CD14-positive monocyte (primary cell): ENCODE results near the gene KCNN2. TPM values are rescaled to one million over a fixed set of nuclear protein-coding genes. Genes with fewer than 3 reads are reported as not detected.
A peak's percentile ranks its signal among the peaks of the same experiment; 100 is the strongest.

Experiments used
- DNase-seq, 3 donors: peaks; one replicate each; pipeline ENCODE4 v3.0.0-alpha.2; 2011 to 2022
- H2AFZ ChIP-seq: 2 replicates; pipeline ENCODE4 v1.6.0; 2012; ENCODE audit warnings: mild to moderate bottlenecking, low read depth, low read length, inconsistent platforms; ENCODE audit not compliant: insufficient read depth, poor library complexity, severe bottlenecking
- H3K27ac ChIP-seq, 2 donors: 1 replicate in 1 of 2; 2 replicates in 1 of 2; pipeline ENCODE4 v1.5.1; 2012 to 2013; ENCODE audit warnings: low read length in 2 of 2, control low read depth in 1 of 2, inconsistent platforms in 1 of 2, low read depth in 1 of 2, mild to moderate bottlenecking in 1 of 2
- H3K27me3 ChIP-seq, 2 donors: one replicate each; pipeline versions ENCODE4 v1.6.0 to v1.6.1; 2011 to 2013; ENCODE audit warnings: low read length in 2 of 2; ENCODE audit not compliant: control insufficient read depth in 2 of 2, insufficient read depth in 2 of 2
- H3K36me3 ChIP-seq, 2 donors: replicated peaks in 1 of 2; 1 replicate in 1 of 2; 2 replicates in 1 of 2; pipeline versions ENCODE4 v1.5.1 to v1.6.1; 2012 to 2013; ENCODE audit warnings: low read length in 2 of 2, control low read depth in 1 of 2, inconsistent platforms in 1 of 2, mild to moderate bottlenecking in 1 of 2; ENCODE audit not compliant: insufficient read depth in 2 of 2, control insufficient read depth in 1 of 2
- H3K4me1 ChIP-seq, 2 donors: 1 replicate in 1 of 2; 2 replicates in 1 of 2; pipeline versions ENCODE4 v1.5.1 to v1.6.1; 2012 to 2013; ENCODE audit warnings: low read length in 2 of 2, control low read depth in 1 of 2, inconsistent platforms in 1 of 2, mild to moderate bottlenecking in 1 of 2, moderate library complexity in 1 of 2; ENCODE audit not compliant: insufficient read depth in 2 of 2, control insufficient read depth in 1 of 2
- H3K4me2 ChIP-seq: replicated peaks from 2 replicates; pipeline ENCODE3; 2012; ENCODE audit warnings: low read length, moderate library complexity, mild to moderate bottlenecking; ENCODE audit not compliant: poor library complexity, severe bottlenecking; ENCODE audit errors: extremely low read depth
- H3K4me3 ChIP-seq, 3 experiments: fragments of 200-600 bp in 1 of 3; sonication (generic) in 1 of 3; replicated peaks in 1 of 3; 1 replicate in 2 of 3; 2 replicates in 1 of 3; pipeline ENCODE4 v1.5.1; 2011 to 2013; ENCODE audit warnings: low read length in 3 of 3, mild to moderate bottlenecking in 3 of 3, control low read depth in 2 of 3, low read depth in 2 of 3, inconsistent platforms in 1 of 3, moderate library complexity in 1 of 3
- H3K79me2 ChIP-seq: 2 replicates; pipeline ENCODE4 v1.6.0; 2012; ENCODE audit warnings: mild to moderate bottlenecking, control low read depth, inconsistent platforms, low read length, moderate library complexity; ENCODE audit not compliant: insufficient read depth
- H3K9ac ChIP-seq: 2 replicates; pipeline ENCODE4 v1.6.0; 2017; ENCODE audit warnings: low read length, mild to moderate bottlenecking; ENCODE audit not compliant: insufficient read depth, poor library complexity, severe bottlenecking
- H3K9me3 ChIP-seq, 2 donors: replicated peaks in 1 of 2; 1 replicate in 1 of 2; 2 replicates in 1 of 2; pipeline versions ENCODE4 v1.5.1 to v1.6.1; 2012 to 2013; ENCODE audit warnings: low read length in 2 of 2, control low read depth in 1 of 2; ENCODE audit not compliant: control insufficient read depth in 1 of 2, insufficient read depth in 1 of 2
- H4K20me1 ChIP-seq: 2 replicates; pipeline ENCODE4 v1.6.0; 2012; ENCODE audit warnings: mild to moderate bottlenecking, low read length, control low read depth, moderate library complexity; ENCODE audit not compliant: insufficient read depth
- H3K27ac Mint-ChIP-seq, 7 donors: one replicate each; pipeline ENCODE4 v1.8.0; 2020; ENCODE audit warnings: mild to moderate bottlenecking in 7 of 7, mixed read lengths in 7 of 7, moderate library complexity in 6 of 7, inconsistent platforms in 2 of 7
- H3K27me3 Mint-ChIP-seq, 3 donors: one replicate each; pipeline ENCODE4 v1.8.0; 2021 to 2022; ENCODE audit warnings: low read depth in 3 of 3, mild to moderate bottlenecking in 3 of 3, mixed read lengths in 3 of 3, moderate library complexity in 3 of 3, inconsistent platforms in 1 of 3
- H3K36me3 Mint-ChIP-seq, 2 donors: one replicate each; pipeline ENCODE4 v1.8.0; 2020; ENCODE audit warnings: mixed read lengths in 2 of 2, inconsistent platforms in 1 of 2, mild to moderate bottlenecking in 1 of 2
- H3K4me1 Mint-ChIP-seq: one replicate; pipeline ENCODE4 v1.8.0; 2020; ENCODE audit warnings: mild to moderate bottlenecking, mixed read lengths
- H3K4me3 Mint-ChIP-seq, 2 donors: one replicate each; pipeline ENCODE4 v1.8.0; 2020; ENCODE audit warnings: mild to moderate bottlenecking in 2 of 2, mixed read lengths in 2 of 2, moderate library complexity in 1 of 2
- H3K9me3 Mint-ChIP-seq, 7 donors: one replicate each; pipeline ENCODE4 v1.8.0; 2020 to 2022; ENCODE audit warnings: mixed read lengths in 7 of 7, mild to moderate bottlenecking in 6 of 7, moderate library complexity in 6 of 7, inconsistent platforms in 2 of 7
- CTCF ChIP-seq: fragments of 200-600 bp; IDR thresholded peaks from one replicate; pipeline ENCODE4 v1.8.0; 2022; ENCODE audit warnings: antibody characterized with exemption, mild to moderate bottlenecking
- WGBS: methylation state at CpG from one replicate; pipeline ENCODE4 v1.1.5; 2013; ENCODE audit warnings: missing lambda C conversion rate; ENCODE audit not compliant: insufficient coverage; 5-methylcytosine and 5-hydroxymethylcytosine counted together
- intact Hi-C, 2 donors: fragments of 100-400 bp; cut with micrococcal nuclease; formaldehyde crosslinking; loops; one replicate each; pipeline versions ENCODE4 v1.15.0 to v1.15.1; 2023
- polyA plus RNA-seq, 3 donors: library from polyadenylated mRNA; depleted of rRNA in 1 of 3; unstranded in 2 of 3; stranded (reverse) in 1 of 3; fragments of 300-500 nt in 2 of 3; fragments of >200 nt in 1 of 3; fragmentation: Illumina TruSeq in 2 of 3; gene quantifications; 1 replicate in 2 of 3; 2 replicates in 1 of 3; pipeline ENCODE4 v1.2.3, GENCODE V29; 2012 to 2021

KCNN2 gene
- polyA plus RNA-seq, 3 donors: not detected

GRCh38 chr5:114360816-114361723 is 800 bp upstream of the KCNN2 start:
- Histone ChIP-seq H2AFZ (no peak overlapping the region), H3K4me1 (peaks cover 0 to 5% of the 10 kb centered on the region in 2 donors), H3K4me2 (no peak overlapping the region), H3K9ac (no peak overlapping the region), H3K27me3 (peaks cover 42 to 78% of the 10 kb centered on the region in 2 donors), H4K20me1 (no peaks in the 10 kb centered on the region), H3K9me3 (no peaks in the 10 kb centered on the region), H3K27ac (no peak overlapping the region), H3K36me3 (no peaks in the 10 kb centered on the region), H3K79me2 (no peaks in the 10 kb centered on the region), H3K4me3 (no peak overlapping the region)
- WGBS: under 1% methylated on average over 71 of the region's 78 CpGs
- no peak for DNase-seq
- H3K4me1 Mint-ChIP-seq: no peaks in the 10 kb centered on the region
- peaks cover 68 to 76% (median 70%) of the 10 kb centered on the region in 3 donors for H3K27me3 Mint-ChIP-seq
- H3K36me3 Mint-ChIP-seq: peaks cover 0 to 3% of the 10 kb centered on the region in 2 donors
- no peak for TF ChIP-seq CTCF
- peaks cover 0 to 7% (median 2%) of the 10 kb centered on the region in 7 donors for H3K9me3 Mint-ChIP-seq
- H3K4me3 Mint-ChIP-seq: peak overlapping the region in 1 of 2 donors; percentile 89
- intact Hi-C loops: no loop called here
- H3K27ac Mint-ChIP-seq: no peak overlapping the region

GRCh38 chr5:114362197-114362976 is 517 bp downstream of the KCNN2 start:
- Mint-ChIP-seq H3K9me3 (peaks cover 0 to 7% (median 2%) of the 10 kb centered on the region in 7 donors), H3K27ac (peak overlapping the region in 1 of 7 donors; percentile 48), H3K36me3 (peaks cover 0 to 3% of the 10 kb centered on the region in 2 donors), H3K4me1 (no peaks in the 10 kb centered on the region), H3K4me3 (peak overlapping the region in 1 of 2 donors; percentile 89), H3K27me3 (peaks cover 65 to 74% (median 68%) of the 10 kb centered on the region in 3 donors)
- WGBS: under 1% methylated on average over 84 of the region's 87 CpGs
- Histone ChIP-seq H3K9ac (no peak overlapping the region), H3K4me3 (no peak overlapping the region), H4K20me1 (no peaks in the 10 kb centered on the region), H3K79me2 (no peaks in the 10 kb centered on the region), H3K27me3 (peaks cover 44 to 78% of the 10 kb centered on the region in 2 donors), H2AFZ (no peak overlapping the region), H3K9me3 (no peaks in the 10 kb centered on the region), H3K4me2 (peak overlapping the region; percentile 44), H3K27ac (no peak overlapping the region), H3K36me3 (no peaks in the 10 kb centered on the region), H3K4me1 (peaks cover 0 to 5% of the 10 kb centered on the region in 2 donors)
- intact Hi-C loops: no loop called here
- no peak for DNase-seq
- no peak for TF ChIP-seq CTCF
